Lung (tissue), 12 donors: ENCODE data around the gene SPRY1. TPM values are rescaled to one million over a fixed set of nuclear protein-coding genes. Genes with fewer than 3 reads are reported as not detected.

ENCODE experiments used
- ATAC-seq: fragments of 200-7000 bp; cut with Tn5 transposase; one replicate; pipeline ENCODE4 v1.9.1; 2020; ENCODE audit warnings: moderate number of reproducible peaks; ENCODE audit not compliant: insufficient read depth, low FRiP score
- DNase-seq, 3 donors: peaks; one replicate each; pipeline ENCODE4 v3.0.0-alpha.2; 2013 to 2017
- H3K27ac ChIP-seq, 2 donors: one replicate each; pipeline ENCODE4 v1.5.1; 2013; ENCODE audit warnings: mild to moderate bottlenecking in 2 of 2, moderate library complexity in 2 of 2, control low read depth in 1 of 2, inconsistent platforms in 1 of 2, low read depth in 1 of 2, low read length in 1 of 2
- H3K27me3 ChIP-seq, 3 donors: one replicate each; pipeline ENCODE4 v1.5.1; 2013; ENCODE audit warnings: low read length in 2 of 3; ENCODE audit not compliant: control insufficient read depth in 3 of 3, insufficient read depth in 3 of 3
- H3K36me3 ChIP-seq, 4 donors: one replicate each; pipeline ENCODE4 v1.5.1; 2013; ENCODE audit warnings: low read length in 4 of 4, mild to moderate bottlenecking in 1 of 4, moderate library complexity in 1 of 4; ENCODE audit not compliant: control insufficient read depth in 4 of 4, insufficient read depth in 4 of 4
- H3K4me1 ChIP-seq, 5 donors: one replicate each; pipeline ENCODE4 v1.5.1; 2013; ENCODE audit warnings: low read length in 5 of 5, mild to moderate bottlenecking in 2 of 5, moderate library complexity in 1 of 5; ENCODE audit not compliant: control insufficient read depth in 5 of 5, insufficient read depth in 5 of 5
- H3K4me3 ChIP-seq: one replicate; pipeline ENCODE4 v1.5.1; 2013; ENCODE audit warnings: mild to moderate bottlenecking, control low read depth, moderate library complexity
- H3K9ac ChIP-seq, 2 donors: one replicate each; pipeline ENCODE4 v1.5.1; 2013; ENCODE audit warnings: low read length in 2 of 2, control low read depth in 1 of 2; ENCODE audit not compliant: insufficient read depth in 1 of 2
- H3K9me3 ChIP-seq, 4 donors: one replicate each; pipeline ENCODE4 v1.5.1; 2013; ENCODE audit warnings: low read length in 3 of 4, mild to moderate bottlenecking in 1 of 4, moderate library complexity in 1 of 4; ENCODE audit not compliant: control insufficient read depth in 4 of 4, insufficient read depth in 3 of 4
- CTCF ChIP-seq: IDR thresholded peaks from 2 replicates; pipeline ENCODE4 v1.5.1; 2012; ENCODE audit warnings: mild to moderate bottlenecking; ENCODE audit errors: control extremely low read depth, extremely low read depth
- WGBS, 2 donors: extraction: QIAGEN DNeasy Blood & Tissue Kit; methylation state at CpG; one replicate each; pipeline ENCODE4 v1.1.7; 2013; 5-methylcytosine and 5-hydroxymethylcytosine counted together
- polyA plus RNA-seq, 2 donors: library from polyadenylated mRNA; stranded (reverse); fragments of 200-250 nt; gene quantifications; one replicate each; pipeline ENCODE4 v1.2.1, GENCODE V29; 2013
- total RNA-seq, 2 donors: library from RNA; depleted of rRNA in 1 of 2; stranded (reverse); fragments of >200 nt in 1 of 2; gene quantifications; one replicate each; pipeline ENCODE4 v1.2.1, GENCODE V29; 2014 to 2021
- donor health status: control.
- donor health status: control.
- donor health status: Bipolar disorder and iron deficiency.
- donor health status: healthy.
- donor health status: DM: yes; HTN: yes; CAD: no.

SPRY1 gene
- total and polyA plus RNA-seq, 4 donors, result 35.3 to 139 (median 73.6) TPM

- DNase-seq (no peak), ATAC-seq (no peak)
- Histone ChIP-seq H3K27ac (no peak overlapping the region), H3K36me3 (no peaks in the 10 kb centered on the region), H3K4me3 (no peak overlapping the region), H3K27me3 (no peaks in the 10 kb centered on the region), H3K4me1 (peaks cover 0 to 11% (median 3%) of the 10 kb centered on the region in 5 donors), H3K9me3 (no peaks in the 10 kb centered on the region), H3K9ac (no peak overlapping the region)
- 74 to 83% methylated on average over 5 of the region's 5 CpGs for WGBS, 2 donors
- no peak for TF ChIP-seq CTCF
These were observed 52.8 kb downstream of the SPRY1 start for GRCh38 chr4:123449362-123449761.

- no peaks in the 10 kb centered on the region for H3K9me3 ChIP-seq
- 6 to 14% methylated on average over 1 of the region's 1 CpG for WGBS, 2 donors
- no peaks in the 10 kb centered on the region for H3K36me3 ChIP-seq
- no peak for TF ChIP-seq CTCF
- H3K4me1 ChIP-seq, result peaks cover 0 to 8% (median 2%) of the 10 kb centered on the region in 5 donors
- no peak for DNase-seq
- ATAC-seq, result no peak
- H3K27ac ChIP-seq, result no peak overlapping the region
- H3K4me3 ChIP-seq, result no peak overlapping the region
- no peaks in the 10 kb centered on the region for H3K27me3 ChIP-seq
- no peak overlapping the region for H3K9ac ChIP-seq
These were observed 53.2 kb downstream of the SPRY1 start for GRCh38 chr4:123449780-123450179.

- Histone ChIP-seq H3K36me3 (no peaks in the 10 kb centered on the region), H3K4me1 (peaks cover 0 to 8% (median 2%) of the 10 kb centered on the region in 5 donors), H3K27ac (no peak overlapping the region), H3K4me3 (no peak overlapping the region), H3K27me3 (no peaks in the 10 kb centered on the region), H3K9ac (no peak overlapping the region), H3K9me3 (no peaks in the 10 kb centered on the region)
- DNase-seq (no peak), ATAC-seq (no peak)
- no peak for TF ChIP-seq CTCF
These were observed 53.8 kb downstream of the SPRY1 start for GRCh38 chr4:123450393-123450792.

- peaks cover 0 to 8% (median 2%) of the 10 kb centered on the region in 5 donors for H3K4me1 ChIP-seq
- TF ChIP-seq CTCF, result no peak
- no peak overlapping the region for H3K4me3 ChIP-seq
- H3K9ac ChIP-seq, result no peak overlapping the region
- no peaks in the 10 kb centered on the region for H3K27me3 ChIP-seq
- ATAC-seq (peak; percentile 62), DNase-seq (peak; percentile 28 to 59 (median 42))
- H3K36me3 ChIP-seq, result no peaks in the 10 kb centered on the region
- H3K9me3 ChIP-seq, result no peaks in the 10 kb centered on the region
- no peak overlapping the region for H3K27ac ChIP-seq
These were observed 56.0 kb downstream of the SPRY1 start for GRCh38 chr4:123452616-123453015.
